ENCODE results near the gene SUN5. TPM values are rescaled to one million over a fixed set of nuclear protein-coding genes. Genes with fewer than 3 reads are reported as not detected.
"Not testable (repeated sequence)": the region's sequence is repeated elsewhere in the genome, so short reads cannot be mapped to it uniquely, and the experiment has no call there.

The SUN5 gene
- total RNA-seq, 1 donor from 2014 or later = not detected

GRCh38 chr20:32965115-32965514 lies 39.1 kb downstream of the SUN5 start:
- Mint-ChIP-seq H3K4me3 (no peak overlapping the region), H3K27me3 (no peaks in the 10 kb centered on the region), H3K36me3 (no peaks in the 10 kb centered on the region), H3K9me3 (no peaks in the 10 kb centered on the region), H3K27ac (no peak overlapping the region), H3K4me1 (ENCODE audit: unreplicated experiment) (peaks cover 10% of the 10 kb centered on the region)
- no peak for TF ChIP-seq CTCF (conservative IDR thresholded peaks at IDR 0.05)
- DNase-seq (ENCODE audit: extremely low spot score, unreplicated experiment) = peak; percentile 57

- Mint-ChIP-seq H3K4me1 (ENCODE audit: unreplicated experiment) (peaks cover 10% of the 10 kb centered on the region), H3K4me3 (no peak overlapping the region), H3K27me3 (no peaks in the 10 kb centered on the region), H3K9me3 (no peaks in the 10 kb centered on the region), H3K36me3 (no peaks in the 10 kb centered on the region), H3K27ac (no peak overlapping the region)
- DNase-seq (ENCODE audit: extremely low spot score, unreplicated experiment) = peak; percentile 51
- no peak for TF ChIP-seq CTCF (conservative IDR thresholded peaks at IDR 0.05)
Measured at GRCh38 chr20:32964575-32964974, 39.7 kb downstream of the SUN5 start.

- H3K4me3 Mint-ChIP-seq = no peak overlapping the region
- H3K4me1 Mint-ChIP-seq (ENCODE audit: unreplicated experiment) = peaks cover 6% of the 10 kb centered on the region
- H3K36me3 Mint-ChIP-seq = no peaks in the 10 kb centered on the region
- H3K27ac Mint-ChIP-seq = no peak overlapping the region
- peaks cover 4% of the 10 kb centered on the region for H3K27me3 Mint-ChIP-seq
- no peak for TF ChIP-seq CTCF (conservative IDR thresholded peaks at IDR 0.05)
- H3K9me3 Mint-ChIP-seq = peaks cover 1% of the 10 kb centered on the region
- peak; percentile 53 for DNase-seq (ENCODE audit: extremely low spot score, unreplicated experiment)
Measured at GRCh38 chr20:32963176-32963575, 41.1 kb downstream of the SUN5 start.

- DNase-seq (ENCODE audit: extremely low spot score, unreplicated experiment) = peak; percentile 64
- not testable (repeated sequence) for H3K36me3 Mint-ChIP-seq; H3K4me1 Mint-ChIP-seq (ENCODE audit: unreplicated experiment); H3K9me3 Mint-ChIP-seq; H3K27ac Mint-ChIP-seq; H3K4me3 Mint-ChIP-seq; H3K27me3 Mint-ChIP-seq
Measured at GRCh38 chr20:32962646-32963045, 41.6 kb downstream of the SUN5 start.

- Mint-ChIP-seq H3K27ac (no peak overlapping the region), H3K9me3 (peaks cover 10% of the 10 kb centered on the region), H3K36me3 (no peaks in the 10 kb centered on the region), H3K4me1 (ENCODE audit: unreplicated experiment) (peaks cover 6% of the 10 kb centered on the region), H3K4me3 (no peak overlapping the region), H3K27me3 (peaks cover 4% of the 10 kb centered on the region)
- DNase-seq (ENCODE audit: extremely low spot score, unreplicated experiment) = peak; percentile 68
- TF ChIP-seq CTCF (conservative IDR thresholded peaks at IDR 0.05) = no peak
Measured at GRCh38 chr20:32962053-32962452, 42.2 kb downstream of the SUN5 start.

- DNase-seq (ENCODE audit: extremely low spot score, unreplicated experiment) = peak; percentile 68
- H3K4me1 Mint-ChIP-seq (ENCODE audit: unreplicated experiment) = peaks cover 6% of the 10 kb centered on the region
- H3K27ac Mint-ChIP-seq = no peak overlapping the region
- H3K9me3 Mint-ChIP-seq = peaks cover 15% of the 10 kb centered on the region
- H3K36me3 Mint-ChIP-seq = no peaks in the 10 kb centered on the region
- H3K27me3 Mint-ChIP-seq = peaks cover 4% of the 10 kb centered on the region
- TF ChIP-seq CTCF (conservative IDR thresholded peaks at IDR 0.05) = no peak
- no peak overlapping the region for H3K4me3 Mint-ChIP-seq
Measured at GRCh38 chr20:32960849-32961731, 43.1 kb downstream of the SUN5 start.
